Heart left ventricle (tissue), 13 donors: ENCODE measurements around the gene UBN1.

ENCODE experiments used
- POLR2A ChIP-seq, 2 donors: fragments of 450-650 bp; IDR thresholded peaks; one replicate each; pipeline ENCODE4 v1.6.1; 2017; ENCODE audit warnings: antibody characterized with exemption in 2 of 2, mild to moderate bottlenecking in 2 of 2, moderate library complexity in 2 of 2
- TF ChIP-seq, protein P1 (sequence below), 12 donors: fragments of 200-600 bp; sonication (generic) in 4 of 12; IDR thresholded peaks; one replicate each; pipeline versions ENCODE4 v1.5.0 to v1.8.0; 2018 to 2022; ENCODE audit warnings: antibody characterized with exemption in 12 of 12, mild to moderate bottlenecking in 5 of 12
- donor health status: ischemic (EF 13 %, LVEDD 7.1; RV severe dilation, severe dysfunction).
- donor health status: DM: no; HTN: yes; CAD: no.
- donor health status: DM: no; HTN: no; CAD: no.
- donor health status: ischemic (EF 25% LVEDD 6.9; RV normal size, moderate dysfunction).
- donor health status: ischemic (EF 25% LVEDD 5.7; RV mildly dilated, moderate dysfunction).
- donor health status: ischemic (EF 35%, LVEDD 5.7; RV mildly dilated, moderate dysfunction).
- donor health status: nonischemic (EF 11% LVEDD 7.7; RV severe dilation, severe dysfunction).
- donor health status: DM: yes; HTN: yes; CAD: no.
- donor health status: PGD.
- donor health status: ischemic (EF 29% LVEDD 5.4; RV normal size, mild dysfunction).
- donor health status: nonischemic (EF 23%, LVEDD 6.1; RV moderate dilation, normal function).

DNA sequence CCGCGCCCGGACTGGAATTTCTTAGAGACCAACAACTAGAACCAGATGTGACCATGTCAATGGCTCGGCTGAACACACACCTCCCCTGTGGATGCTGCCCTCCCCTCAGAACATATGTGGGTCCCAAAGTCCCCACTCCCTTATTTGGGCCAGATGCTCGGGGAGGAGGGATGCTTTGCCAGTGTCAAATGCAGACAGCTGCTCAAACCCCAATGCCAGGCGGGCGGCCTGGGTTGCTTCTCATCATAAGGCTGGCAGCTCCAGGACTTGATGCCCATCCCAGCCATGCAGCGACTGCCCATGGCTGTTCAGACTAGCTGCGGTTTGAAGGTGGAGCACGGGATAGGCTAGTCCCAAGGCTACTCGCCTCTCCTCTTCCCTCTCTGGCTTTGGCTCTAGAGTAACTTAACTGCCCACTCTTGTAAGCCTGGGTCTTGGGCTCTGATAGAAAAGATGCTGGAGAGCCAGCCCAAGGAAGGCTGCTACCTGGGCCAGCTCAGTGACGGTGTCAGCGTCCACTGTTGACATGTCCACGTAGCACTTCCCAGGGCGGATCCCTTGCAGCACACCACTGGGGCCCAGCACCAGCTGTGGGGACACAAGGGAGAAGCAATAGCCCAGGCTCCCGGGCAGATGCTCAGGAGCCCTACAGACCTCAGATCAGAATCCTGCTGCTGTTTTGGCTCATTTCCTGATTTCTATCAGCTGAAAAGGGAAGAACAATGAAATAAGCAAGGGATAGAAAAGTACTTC, 33.9 kb upstream of the UBN1 start:
- no peak for TF ChIP-seq POLR2A (IDR thresholded peaks at IDR 0.05)
- TF ChIP-seq, protein P1, sequence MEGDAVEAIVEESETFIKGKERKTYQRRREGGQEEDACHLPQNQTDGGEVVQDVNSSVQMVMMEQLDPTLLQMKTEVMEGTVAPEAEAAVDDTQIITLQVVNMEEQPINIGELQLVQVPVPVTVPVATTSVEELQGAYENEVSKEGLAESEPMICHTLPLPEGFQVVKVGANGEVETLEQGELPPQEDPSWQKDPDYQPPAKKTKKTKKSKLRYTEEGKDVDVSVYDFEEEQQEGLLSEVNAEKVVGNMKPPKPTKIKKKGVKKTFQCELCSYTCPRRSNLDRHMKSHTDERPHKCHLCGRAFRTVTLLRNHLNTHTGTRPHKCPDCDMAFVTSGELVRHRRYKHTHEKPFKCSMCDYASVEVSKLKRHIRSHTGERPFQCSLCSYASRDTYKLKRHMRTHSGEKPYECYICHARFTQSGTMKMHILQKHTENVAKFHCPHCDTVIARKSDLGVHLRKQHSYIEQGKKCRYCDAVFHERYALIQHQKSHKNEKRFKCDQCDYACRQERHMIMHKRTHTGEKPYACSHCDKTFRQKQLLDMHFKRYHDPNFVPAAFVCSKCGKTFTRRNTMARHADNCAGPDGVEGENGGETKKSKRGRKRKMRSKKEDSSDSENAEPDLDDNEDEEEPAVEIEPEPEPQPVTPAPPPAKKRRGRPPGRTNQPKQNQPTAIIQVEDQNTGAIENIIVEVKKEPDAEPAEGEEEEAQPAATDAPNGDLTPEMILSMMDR (IDR thresholded peaks at IDR 0.05) = no peak
